ENCODE results near the gene KIF23. TPM values are rescaled to one million over a fixed set of nuclear protein-coding genes. Genes with fewer than 3 reads are reported as not detected.

Gene KIF23
- polyA plus RNA-seq (2011; rRNA removed) (79.5 and 117 TPM in 2 replicates), polyA plus RNA-seq (2017; fragmentation: RNase III; extraction: RNeasy Plus Mini Kit Qiagen cat#74134 plus additional on column Dnase treatment) (81.8 to 93.1 TPM (median 87.9 TPM) in 3 replicates), polyA minus RNA-seq (2011; rRNA and poly(A)+ RNA removed) (83.0 and 87.7 TPM in 2 replicates)
- polyA plus RNA-seq (2012; cell fraction: cytosol; rRNA removed), result 43.9 and 52.7 TPM in 2 replicates
- 63.8 and 90.2 TPM in 2 replicates for polyA plus RNA-seq (2012; cell fraction: nucleus; rRNA removed)

- ChIA-PET POLR2A (interaction anchor here (0.9 to 1.8 kb wide), 5 partner anchors 18 to 340 kb away, joined by 3 to 43 read pairs (median 4); partner anchors contain the start of gene RPLP1), CTCF (interaction anchor here (0.5 to 8.5 kb wide), 11 partner anchors 9 to 358 kb away, joined by 3 to 87 read pairs (median 4); no protein-coding TSS in a partner anchor)
- WGBS (ENCODE audit: missing lambda C conversion rate), result 3% methylated on average over 51 of the region's 78 CpGs
- peak; percentile 93 to 96 for ATAC-seq
- TF ChIP-seq NFE2L2 (conservative IDR thresholded peaks at IDR 0.05; ENCODE audit: low read length) (no peak), CHD2 (IDR thresholded peaks at IDR 0.05; ENCODE audit: low read length, partially characterized antibody) (no peak), FOSL2 (IDR thresholded peaks at IDR 0.05) (no peak), FOSL2 (CRISPR knock-in tag; IDR thresholded peaks at IDR 0.05) (0 out of 2 replicates have a peak, but pooled peaks have one; percentile 9), KDM5A (IDR thresholded peaks at IDR 0.05) (peak; percentile 31; the same call in 1 of the 2 replicates), MAX (IDR thresholded peaks at IDR 0.05) (peak; percentile 98), CBX8 (IDR thresholded peaks at IDR 0.05) (no peak), HOXB13 (CRISPR knock-in tag; IDR thresholded peaks at IDR 0.05; ENCODE audit: low read depth) (no peak), JUN (IDR thresholded peaks at IDR 0.05) (peak; percentile 34 to 96; a peak in 3 of 5 replicates), HOXB5 (CRISPR knock-in tag; IDR thresholded peaks at IDR 0.05) (no peak), RFX5 (IDR thresholded peaks at IDR 0.05) (no peak), ATOH8 (CRISPR knock-in tag; IDR thresholded peaks at IDR 0.05; ENCODE audit: low read depth) (no peak), POLR2A (IDR thresholded peaks at IDR 0.05; ENCODE audit: low read length) (peak; percentile 56), PHF8 (IDR thresholded peaks at IDR 0.05; ENCODE audit: borderline replicate concordance, low read depth) (no peak), POLR2AphosphoS2 (conservative IDR thresholded peaks at IDR 0.05; ENCODE audit: low read length) (0 out of 2 replicates have a peak, but pooled peaks have one; percentile 56), TFCP2L1 (CRISPR knock-in tag; IDR thresholded peaks at IDR 0.05) (0 out of 2 replicates have a peak, but pooled peaks have one; percentile 20), TP53 (CRISPR knock-in tag; IDR thresholded peaks at IDR 0.05) (peak; percentile 79; the same call in 1 of the 2 replicates), MYC (IDR thresholded peaks at IDR 0.05; ENCODE audit: borderline replicate concordance, low read length) (peak; percentile 24; the same call in 1 of the 2 replicates)
- TF ChIP-seq, protein P1, sequence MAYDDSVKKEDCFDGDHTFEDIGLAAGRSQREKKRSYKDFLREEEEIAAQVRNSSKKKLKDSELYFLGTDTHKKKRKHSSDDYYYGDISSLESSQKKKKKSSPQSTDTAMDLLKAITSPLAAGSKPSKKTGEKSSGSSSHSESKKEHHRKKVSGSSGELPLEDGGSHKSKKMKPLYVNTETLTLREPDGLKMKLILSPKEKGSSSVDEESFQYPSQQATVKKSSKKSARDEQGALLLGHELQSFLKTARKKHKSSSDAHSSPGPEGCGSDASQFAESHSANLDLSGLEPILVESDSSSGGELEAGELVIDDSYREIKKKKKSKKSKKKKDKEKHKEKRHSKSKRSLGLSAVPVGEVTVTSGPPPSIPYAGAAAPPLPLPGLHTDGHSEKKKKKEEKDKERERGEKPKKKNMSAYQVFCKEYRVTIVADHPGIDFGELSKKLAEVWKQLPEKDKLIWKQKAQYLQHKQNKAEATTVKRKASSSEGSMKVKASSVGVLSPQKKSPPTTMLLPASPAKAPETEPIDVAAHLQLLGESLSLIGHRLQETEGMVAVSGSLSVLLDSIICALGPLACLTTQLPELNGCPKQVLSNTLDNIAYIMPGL (CRISPR knock-in tag; IDR thresholded peaks at IDR 0.05; ENCODE audit: borderline replicate concordance), result 0 out of 2 replicates have a peak, but pooled peaks have one; percentile 17
- TF ChIP-seq, protein P2, sequence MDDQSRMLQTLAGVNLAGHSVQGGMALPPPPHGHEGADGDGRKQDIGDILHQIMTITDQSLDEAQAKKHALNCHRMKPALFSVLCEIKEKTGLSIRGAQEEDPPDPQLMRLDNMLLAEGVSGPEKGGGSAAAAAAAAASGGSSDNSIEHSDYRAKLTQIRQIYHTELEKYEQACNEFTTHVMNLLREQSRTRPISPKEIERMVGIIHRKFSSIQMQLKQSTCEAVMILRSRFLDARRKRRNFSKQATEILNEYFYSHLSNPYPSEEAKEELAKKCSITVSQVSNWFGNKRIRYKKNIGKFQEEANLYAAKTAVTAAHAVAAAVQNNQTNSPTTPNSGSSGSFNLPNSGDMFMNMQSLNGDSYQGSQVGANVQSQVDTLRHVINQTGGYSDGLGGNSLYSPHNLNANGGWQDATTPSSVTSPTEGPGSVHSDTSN (IDR thresholded peaks at IDR 0.05), result peak; percentile 50; the same call in 1 of the 2 replicates
- TF ChIP-seq, protein P3, sequence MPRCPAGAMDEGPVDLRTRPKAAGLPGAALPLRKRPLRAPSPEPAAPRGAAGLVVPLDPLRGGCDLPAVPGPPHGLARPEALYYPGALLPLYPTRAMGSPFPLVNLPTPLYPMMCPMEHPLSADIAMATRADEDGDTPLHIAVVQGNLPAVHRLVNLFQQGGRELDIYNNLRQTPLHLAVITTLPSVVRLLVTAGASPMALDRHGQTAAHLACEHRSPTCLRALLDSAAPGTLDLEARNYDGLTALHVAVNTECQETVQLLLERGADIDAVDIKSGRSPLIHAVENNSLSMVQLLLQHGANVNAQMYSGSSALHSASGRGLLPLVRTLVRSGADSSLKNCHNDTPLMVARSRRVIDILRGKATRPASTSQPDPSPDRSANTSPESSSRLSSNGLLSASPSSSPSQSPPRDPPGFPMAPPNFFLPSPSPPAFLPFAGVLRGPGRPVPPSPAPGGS (IDR thresholded peaks at IDR 0.05), result peak; percentile 29; the same call in 1 of the 3 replicates
- TF ChIP-seq, protein P4, sequence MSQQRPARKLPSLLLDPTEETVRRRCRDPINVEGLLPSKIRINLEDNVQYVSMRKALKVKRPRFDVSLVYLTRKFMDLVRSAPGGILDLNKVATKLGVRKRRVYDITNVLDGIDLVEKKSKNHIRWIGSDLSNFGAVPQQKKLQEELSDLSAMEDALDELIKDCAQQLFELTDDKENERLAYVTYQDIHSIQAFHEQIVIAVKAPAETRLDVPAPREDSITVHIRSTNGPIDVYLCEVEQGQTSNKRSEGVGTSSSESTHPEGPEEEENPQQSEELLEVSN (IDR thresholded peaks at IDR 0.05; ENCODE audit: borderline replicate concordance, low read depth), result peak; percentile 97
- Histone ChIP-seq H3K9me3 (no peaks in the 10 kb centered on the region), H3K27ac (peak within 1 kb of the TSS; percentile 83 to 93), H3K4me2 (peak within 1 kb of the TSS; percentile 85), H3K4me3 (peak within 1 kb of the TSS; percentile 83), H3K4me1 (peaks cover 43% of the 10 kb centered on the region)
- peak; percentile 97 to 99 for DNase-seq (ENCODE audit: low read depth in 1 of 2, low spot score in 1 of 2)
- FAIRE-seq, result peak; percentile 59
These were observed at the start of gene KIF23 for GRCh38 chr15:69413822-69414700. KIF23 (plus strand) TSS chr15:69414349; CDS start chr15:69414466, 117 bp downstream.

All from A549 (cell line).